Cortex of kidney (tissue), 1 donor: ENCODE data around the gene BTBD1.
"Not testable (repeated sequence)": the region's sequence is repeated elsewhere in the genome, so short reads cannot be mapped to it uniquely, and the experiment has no call there.

Source experiments
- DNase-seq: peaks from one replicate; lab custom pipeline; 2025; lab: John Stamatoyannopoulos, UW

Gene BTBD1

GRCh38 chr15:83057002-83057401, 10.1 kb downstream of the BTBD1 start:
- no peak for DNase-seq

GRCh38 chr15:83053151-83053550, 13.9 kb downstream of the BTBD1 start:
- DNase-seq = no peak

GRCh38 chr15:83046558-83047127, 20.4 kb downstream of the BTBD1 start:
- DNase-seq = no peak

GRCh38 chr15:83044156-83044555, 22.9 kb downstream of the BTBD1 start:
- DNase-seq = no peak

- DNase-seq = no peak
Measured at GRCh38 chr15:83039206-83039605, 27.8 kb downstream of the BTBD1 start.

- DNase-seq = no peak
Measured at GRCh38 chr15:83036253-83036652, 30.8 kb downstream of the BTBD1 start.

GRCh38 chr15:83031234-83031633, 35.8 kb downstream of the BTBD1 start:
- not testable (repeated sequence) for DNase-seq

GRCh38 chr15:83030021-83030420, 37.0 kb downstream of the BTBD1 start:
- DNase-seq = no peak

- no peak for DNase-seq
Measured at GRCh38 chr15:83018436-83018835, 48.6 kb downstream of the BTBD1 start.

GRCh38 chr15:83016906-83017305, 50.1 kb downstream of the BTBD1 start:
- DNase-seq = no peak

GRCh38 chr15:83015361-83015760, 51.7 kb downstream of the BTBD1 start:
- DNase-seq = no peak

- DNase-seq = no peak
Measured at GRCh38 chr15:83014205-83014653, 52.8 kb downstream of the BTBD1 start.

GRCh38 chr15:83012636-83013035, 54.4 kb downstream of the BTBD1 start:
- no peak for DNase-seq

- DNase-seq = no peak
Measured at GRCh38 chr15:83012076-83012426, 55.0 kb downstream of the BTBD1 start.

GRCh38 chr15:83011271-83012075, 55.6 kb downstream of the BTBD1 start, which contains the start of gene C15orf40:
TSS of gene C15orf40 (minus strand) at chr15:83011639. CDS start at chr15:83011607, 32 bp downstream.
- peak; percentile 46 for DNase-seq

- no peak for DNase-seq
Measured at GRCh38 chr15:83010709-83011270, 56.3 kb downstream of the BTBD1 start.

- DNase-seq = not testable (repeated sequence)
Measured at GRCh38 chr15:83000672-83001031, 66.4 kb downstream of the BTBD1 start.

- no peak for DNase-seq
Measured at GRCh38 chr15:82999905-83000671, 67.0 kb downstream of the BTBD1 start.

GRCh38 chr15:82999426-82999825, 67.6 kb downstream of the BTBD1 start:
- no peak for DNase-seq

- DNase-seq = no peak
Measured at GRCh38 chr15:82995938-82996337, 71.1 kb downstream of the BTBD1 start.

GRCh38 chr15:82995076-82995475, 72.0 kb downstream of the BTBD1 start:
- DNase-seq = no peak

- DNase-seq = no peak
Measured at GRCh38 chr15:82993144-82993543, 73.9 kb downstream of the BTBD1 start.
